Mucosa of descending colon (tissue), 3 donors: ENCODE results near the gene GPRC5C. TPM values are rescaled to one million over a fixed set of nuclear protein-coding genes. Genes with fewer than 3 reads are reported as not detected.

ENCODE experiments used
- ATAC-seq: fragments of 200-7000 bp; cut with Tn5 transposase; one replicate; pipeline ENCODE4 v1.9.1; 2020; ENCODE audit warnings: mild to moderate bottlenecking, moderate library complexity
- DNase-seq, 3 donors: peaks; one replicate each; pipeline ENCODE4 v3.0.0-alpha.2; 2020
- H3K36me3 ChIP-seq: fragments of 200-600 bp; one replicate; pipeline ENCODE4 v1.8.0; 2021; ENCODE audit warnings: low read depth, mild to moderate bottlenecking
- H3K4me1 ChIP-seq: fragments of 200-600 bp; one replicate; pipeline ENCODE4 v1.8.0; 2021; ENCODE audit warnings: low read depth, mild to moderate bottlenecking
- H3K4me3 ChIP-seq: fragments of 200-600 bp; one replicate; pipeline ENCODE4 v1.8.0; 2021; ENCODE audit warnings: mild to moderate bottlenecking
- H3K9me3 ChIP-seq: fragments of 200-600 bp; one replicate; pipeline ENCODE4 v1.8.0; 2021; ENCODE audit warnings: mild to moderate bottlenecking
- CTCF ChIP-seq: fragments of 200-600 bp; IDR thresholded peaks from one replicate; pipeline ENCODE4 v1.8.0; 2022; ENCODE audit warnings: antibody characterized with exemption, mild to moderate bottlenecking
- intact Hi-C, 2 donors: fragments of 100-400 bp; cut with DNase I in 1 of 2; cut with micrococcal nuclease in 1 of 2; formaldehyde crosslinking; loops; one replicate each; pipeline versions ENCODE4 v1.11.0 to v1.11.1; 2022; cut with DNase I, micrococcal nuclease
- total RNA-seq, 3 donors: library from RNA; stranded (reverse); fragmentation: NEBNext Ultra II Directional in 2 of 3; extraction: Animal tissue kit (Norgen Biotek cat#: 25700) in 2 of 3; gene quantifications; one replicate each; pipeline versions ENCODE4 v1.2.1 to v1.2.4, GENCODE V29; 2021 to 2023
- donor health status: DM: no; HTN: no; CAD: no; lungs with moderate emphysema.
- donor health status: DM: no; HTN: no; CAD: no.
- donor health status: DM: no; HTN: yes; CAD: no.

Gene GPRC5C
- total RNA-seq, 3 donors from 2014 or later = 62.2 to 172 (median 139) TPM

- intact Hi-C loops = no loop called here
- H3K4me3 ChIP-seq = no peak overlapping the region
- ATAC-seq = no peak
Observed at GRCh38 chr17:74477411-74477810, 45.5 kb downstream of the GPRC5C start.

GRCh38 chr17:74478420-74479100, 46.7 kb downstream of the GPRC5C start:
- DNase-seq (no peak), ATAC-seq (peak; percentile 59)
- H3K9me3 ChIP-seq = peaks cover 4% of the 10 kb centered on the region
- no peak overlapping the region for H3K4me3 ChIP-seq
- H3K36me3 ChIP-seq = no peaks in the 10 kb centered on the region
- no peak for TF ChIP-seq CTCF
- H3K4me1 ChIP-seq = no peaks in the 10 kb centered on the region
- intact Hi-C loops = no loop called here

More at GRCh38 chr17:74477411-74477810, 45.5 kb downstream of the GPRC5C start:
- Histone ChIP-seq H3K9me3 (peaks cover 4% of the 10 kb centered on the region), H3K4me1 (no peaks in the 10 kb centered on the region), H3K36me3 (no peaks in the 10 kb centered on the region)
- TF ChIP-seq CTCF = no peak
- no peak for DNase-seq

- intact Hi-C loops = no loop called here
- no peaks in the 10 kb centered on the region for H3K4me1 ChIP-seq
- DNase-seq = no peak
- peaks cover 4% of the 10 kb centered on the region for H3K9me3 ChIP-seq
- H3K4me3 ChIP-seq = no peak overlapping the region
- H3K36me3 ChIP-seq = no peaks in the 10 kb centered on the region
- TF ChIP-seq CTCF = no peak
- ATAC-seq = no peak
Observed at GRCh38 chr17:74480290-74480689, 48.4 kb downstream of the GPRC5C start.

- no peaks in the 10 kb centered on the region for H3K36me3 ChIP-seq
- no peaks in the 10 kb centered on the region for H3K9me3 ChIP-seq
- no peak for DNase-seq
- H3K4me3 ChIP-seq = no peak overlapping the region
- intact Hi-C loops = no loop called here
- TF ChIP-seq CTCF = no peak
- peaks cover 3% of the 10 kb centered on the region for H3K4me1 ChIP-seq
- ATAC-seq = no peak
Observed at GRCh38 chr17:74481621-74482020, 49.7 kb downstream of the GPRC5C start.

- Histone ChIP-seq H3K4me1 (peaks cover 3% of the 10 kb centered on the region), H3K36me3 (no peaks in the 10 kb centered on the region), H3K4me3 (no peak overlapping the region), H3K9me3 (no peaks in the 10 kb centered on the region)
- intact Hi-C loops = no loop called here
- ATAC-seq (no peak), DNase-seq (no peak)
- no peak for TF ChIP-seq CTCF
Observed at GRCh38 chr17:74484066-74484465, 52.2 kb downstream of the GPRC5C start.
